Measurements from ENCODE around the gene OSBPL3. TPM values are rescaled to one million over a fixed set of nuclear protein-coding genes. Genes with fewer than 3 reads are reported as not detected.
A peak's percentile ranks its signal among the peaks of the same experiment; 100 is the strongest.

The OSBPL3 gene
- total and polyA plus RNA-seq, 8 donors = 2.0 to 25.0 (median 9.9) TPM

GRCh38 chr7:24767878-24768569, 212.0 kb downstream of the OSBPL3 start:
- H3K27me3 ChIP-seq = peaks cover 0 to 7% (median 0%) of the 10 kb centered on the region in 3 donors
- no peak for DNase-seq
- intact Hi-C loops (cut with DNase I; ENCODE audit: low total_unique reads) = no loop called here
- H3K36me3 ChIP-seq = no peaks in the 10 kb centered on the region
- WGBS, 5 donors = 61 to 77% (median 69%) methylated on average over 9 of the region's 9 CpGs
- TF ChIP-seq CTCF (IDR thresholded peaks at IDR 0.05) (no peak), EP300 (IDR thresholded peaks at IDR 0.05) (no peak), POLR2AphosphoS5 (IDR thresholded peaks at IDR 0.05) (no peak), POLR2A (IDR thresholded peaks at IDR 0.05) (no peak)
- H3K4me3 ChIP-seq = no peak overlapping the region
- no peak overlapping the region for H3K27ac ChIP-seq
- no peaks in the 10 kb centered on the region for H3K4me1 ChIP-seq
- H3K9me3 ChIP-seq = peaks cover 0 to 5% (median 0%) of the 10 kb centered on the region in 4 donors

GRCh38 chr7:24764972-24765744, 214.8 kb downstream of the OSBPL3 start:
- Histone ChIP-seq H3K36me3 (no peaks in the 10 kb centered on the region), H3K9me3 (peaks cover 0 to 9% (median 0%) of the 10 kb centered on the region in 4 donors), H3K27ac (no peak overlapping the region), H3K27me3 (peaks cover 0 to 7% (median 0%) of the 10 kb centered on the region in 3 donors), H3K4me3 (no peak overlapping the region), H3K4me1 (no peaks in the 10 kb centered on the region)
- intact Hi-C loops (cut with DNase I; ENCODE audit: low total_unique reads) = no loop called here
- peak in 1 of 2 donors; percentile 38 for DNase-seq
- no peak for TF ChIP-seq CTCF (IDR thresholded peaks at IDR 0.05)
- no peak for TF ChIP-seq POLR2A (IDR thresholded peaks at IDR 0.05)
- TF ChIP-seq EP300 (IDR thresholded peaks at IDR 0.05) = no peak
- TF ChIP-seq POLR2AphosphoS5 (IDR thresholded peaks at IDR 0.05) = no peak
- WGBS, 5 donors = 55 to 69% (median 65%) methylated on average over 8 of the region's 8 CpGs

DNA sequence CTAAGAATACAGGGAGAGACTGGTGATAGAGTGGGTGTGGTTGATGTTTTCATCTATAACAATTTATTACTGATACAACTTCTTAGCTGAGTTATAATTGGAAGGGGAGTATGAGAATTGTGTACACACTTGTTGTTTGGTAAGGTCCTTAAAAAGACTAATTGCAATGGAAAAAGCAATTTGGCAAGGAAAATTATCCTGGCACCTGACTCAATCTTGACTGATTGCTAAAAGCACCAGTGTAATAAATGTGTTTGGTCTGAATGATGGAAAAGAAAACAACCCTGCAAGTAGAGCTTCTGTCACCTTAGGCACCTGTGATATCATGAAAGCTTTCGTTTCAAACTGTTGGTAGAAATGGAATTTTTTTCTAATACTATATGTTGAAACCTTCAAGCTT, 216.0 kb downstream of the OSBPL3 start:
- intact Hi-C loops (cut with DNase I; ENCODE audit: low total_unique reads) = no loop called here
- TF ChIP-seq POLR2AphosphoS5 (IDR thresholded peaks at IDR 0.05) (no peak), CTCF (IDR thresholded peaks at IDR 0.05) (no peak), EP300 (IDR thresholded peaks at IDR 0.05) (no peak), POLR2A (IDR thresholded peaks at IDR 0.05) (no peak)

GRCh38 chr7:24763303-24763901, 216.6 kb downstream of the OSBPL3 start:
- peaks cover 0 to 2% (median under 1%) of the 10 kb centered on the region in 4 donors for H3K4me1 ChIP-seq
- no peak overlapping the region for H3K4me3 ChIP-seq
- no peak for TF ChIP-seq EP300 (IDR thresholded peaks at IDR 0.05)
- no peak overlapping the region for H3K27ac ChIP-seq
- intact Hi-C loops (cut with DNase I; ENCODE audit: low total_unique reads) = no loop called here
- peaks cover 0 to 22% (median 3%) of the 10 kb centered on the region in 3 donors for H3K27me3 ChIP-seq
- WGBS, 5 donors = 53 to 72% (median 65%) methylated on average over 5 of the region's 5 CpGs
- H3K36me3 ChIP-seq = no peaks in the 10 kb centered on the region
- no peak for DNase-seq
- H3K9me3 ChIP-seq = peaks cover 0 to 9% (median 0%) of the 10 kb centered on the region in 4 donors

More for the DNA sequence above, 216.0 kb downstream of the OSBPL3 start:
- H3K4me3 ChIP-seq = no peak overlapping the region
- no peaks in the 10 kb centered on the region for H3K36me3 ChIP-seq
- H3K4me1 ChIP-seq = no peaks in the 10 kb centered on the region
- peaks cover 0 to 16% (median 0%) of the 10 kb centered on the region in 3 donors for H3K27me3 ChIP-seq
- peaks cover 0 to 9% (median 0%) of the 10 kb centered on the region in 4 donors for H3K9me3 ChIP-seq
- WGBS, 5 donors = 18 to 63% (median 46%) methylated on average over 1 of the region's 1 CpG
- no peak overlapping the region for H3K27ac ChIP-seq
- DNase-seq = no peak
